Small intestine (tissue), 7 donors: ENCODE results near the gene POU2F3. TPM values are rescaled to one million over a fixed set of nuclear protein-coding genes. Genes with fewer than 3 reads are reported as not detected.

ENCODE experiments used
- DNase-seq, 2 donors: peaks; one replicate each; pipeline versions ENCODE4 v3.0.0 to v3.0.0-alpha.2; 2013
- FAIRE-seq: peaks from 2 replicates; lab custom pipeline; 2012; peaks lifted over from hg19 to GRCh38; lab: Jason Lieb, UNC
- H3K27ac ChIP-seq, 3 donors: one replicate each; pipeline ENCODE4 v1.5.1; 2013; ENCODE audit warnings: low read length in 2 of 3, mild to moderate bottlenecking in 2 of 3, control low read depth in 1 of 3, inconsistent platforms in 1 of 3, low read depth in 1 of 3, moderate library complexity in 1 of 3
- H3K27me3 ChIP-seq, 3 donors: one replicate each; pipeline ENCODE4 v1.6.1; 2013; ENCODE audit warnings: low read length in 3 of 3, inconsistent platforms in 1 of 3; ENCODE audit not compliant: control insufficient read depth in 3 of 3, insufficient read depth in 3 of 3
- H3K36me3 ChIP-seq, 3 donors: one replicate each; pipeline ENCODE4 v1.6.1; 2013; ENCODE audit warnings: low read length in 3 of 3, inconsistent platforms in 1 of 3, low read depth in 1 of 3, mild to moderate bottlenecking in 1 of 3, moderate library complexity in 1 of 3; ENCODE audit not compliant: control insufficient read depth in 3 of 3, insufficient read depth in 2 of 3
- H3K4me1 ChIP-seq, 3 donors: one replicate each; pipeline ENCODE4 v1.6.1; 2013; ENCODE audit warnings: low read length in 2 of 3, inconsistent platforms in 1 of 3, low read depth in 1 of 3, mild to moderate bottlenecking in 1 of 3, moderate library complexity in 1 of 3; ENCODE audit not compliant: control insufficient read depth in 3 of 3, insufficient read depth in 2 of 3
- H3K4me3 ChIP-seq, 3 donors: one replicate each; pipeline ENCODE4 v1.5.1; 2013; ENCODE audit warnings: low read length in 3 of 3, control low read depth in 1 of 3, inconsistent platforms in 1 of 3, low read depth in 1 of 3, mild to moderate bottlenecking in 1 of 3, moderate library complexity in 1 of 3
- H3K9me3 ChIP-seq, 2 donors: one replicate each; pipeline ENCODE4 v1.6.1; 2013; ENCODE audit warnings: low read depth in 1 of 2, low read length in 1 of 2; ENCODE audit not compliant: control insufficient read depth in 2 of 2, insufficient read depth in 1 of 2
- WGBS, 3 donors: extraction: QIAGEN DNeasy Blood & Tissue Kit; methylation state at CpG; one replicate each; pipeline ENCODE4 v1.1.7; 2013; 5-methylcytosine and 5-hydroxymethylcytosine counted together
- polyA plus RNA-seq, 4 donors: library from polyadenylated mRNA; stranded (reverse) in 3 of 4; unstranded in 1 of 4; fragments of 200-250 nt in 3 of 4; fragments of 120-200 nt in 1 of 4; gene quantifications; one replicate each; pipeline versions ENCODE4 v1.2.1 to v1.2.3, GENCODE V29; 2013
- donor health status: healthy with polysubstance abuse.
- donor health status: control.
- donor health status: control.
- donor health status: Bipolar disorder and iron deficiency.
- donor health status: healthy.

POU2F3 gene
- polyA plus RNA-seq, 4 donors = 1.0 to 1.6 (median 1.4) TPM

- H3K4me1 ChIP-seq = peaks cover 0 to 18% (median 7%) of the 10 kb centered on the region in 3 donors
- H3K4me3 ChIP-seq = peak within 1 kb of the TSS; percentile 37 to 63 (median 43)
- DNase-seq (peak; percentile 33 to 79), FAIRE-seq (no peak)
- peaks cover 0 to 4% (median 0%) of the 10 kb centered on the region in 3 donors for H3K27me3 ChIP-seq
- WGBS, 3 donors = 1 to 3% (median 1%) methylated on average over 76 to 84 of the region's 84 CpGs
- H3K36me3 ChIP-seq = peaks cover 0 to 6% (median 0%) of the 10 kb centered on the region in 3 donors
- no peaks in the 10 kb centered on the region for H3K9me3 ChIP-seq
- peak within 1 kb of the TSS in 2 of 3 donors; percentile 55 to 87 for H3K27ac ChIP-seq
These were observed 85.2 kb downstream of the POU2F3 start, which contains the start of gene TLCD5 for GRCh38 chr11:120324932-120325810. Gene TLCD5 (plus strand): TSS chr11:120325299. CDS start chr11:120327442, 2,143 bp downstream.

- Histone ChIP-seq H3K36me3 (peaks cover 0 to 7% (median 0%) of the 10 kb centered on the region in 3 donors), H3K9me3 (no peaks in the 10 kb centered on the region), H3K4me3 (no peak overlapping the region), H3K27me3 (peaks cover 0 to 4% (median 0%) of the 10 kb centered on the region in 3 donors), H3K4me1 (peaks cover 0 to 18% (median 7%) of the 10 kb centered on the region in 3 donors), H3K27ac (no peak overlapping the region)
- FAIRE-seq (no peak), DNase-seq (no peak)
- 55 to 60% (median 59%) methylated on average over 3 of the region's 3 CpGs for WGBS, 3 donors
These were observed 86.3 kb downstream of the POU2F3 start for GRCh38 chr11:120326228-120326627.

GRCh38 chr11:120326845-120327281, 86.9 kb downstream of the POU2F3 start:
- no peak for FAIRE-seq
- peak; percentile 78 to 84 for DNase-seq
- Histone ChIP-seq H3K4me3 (no peak overlapping the region), H3K4me1 (peaks cover 0 to 18% (median 10%) of the 10 kb centered on the region in 3 donors), H3K9me3 (no peaks in the 10 kb centered on the region), H3K36me3 (peaks cover 0 to 7% (median 0%) of the 10 kb centered on the region in 3 donors), H3K27ac (peak overlapping the region in 1 of 3 donors; percentile 11), H3K27me3 (peaks cover 0 to 4% (median 0%) of the 10 kb centered on the region in 3 donors)
- 6 to 31% (median 10%) methylated on average over 4 of the region's 4 CpGs for WGBS, 3 donors

- no peak overlapping the region for H3K4me3 ChIP-seq
- H3K36me3 ChIP-seq = peaks cover 0 to 7% (median 0%) of the 10 kb centered on the region in 3 donors
- H3K4me1 ChIP-seq = peaks cover 0 to 18% (median 10%) of the 10 kb centered on the region in 3 donors
- H3K9me3 ChIP-seq = no peaks in the 10 kb centered on the region
- H3K27me3 ChIP-seq = peaks cover 0 to 4% (median 0%) of the 10 kb centered on the region in 3 donors
- 58 to 89% (median 73%) methylated on average over 4 of the region's 4 CpGs for WGBS, 3 donors
- no peak for DNase-seq
- no peak for FAIRE-seq
- peak overlapping the region in 2 of 3 donors; percentile 11 to 53 for H3K27ac ChIP-seq
These were observed 87.4 kb downstream of the POU2F3 start for GRCh38 chr11:120327311-120327710.

- Histone ChIP-seq H3K27ac (no peak overlapping the region), H3K36me3 (peaks cover 0 to 7% (median 0%) of the 10 kb centered on the region in 3 donors), H3K4me1 (peaks cover 0 to 18% (median 10%) of the 10 kb centered on the region in 3 donors), H3K9me3 (no peaks in the 10 kb centered on the region), H3K4me3 (no peak overlapping the region), H3K27me3 (peaks cover 0 to 4% (median 0%) of the 10 kb centered on the region in 3 donors)
- DNase-seq (no peak), FAIRE-seq (no peak)
- 87 to 90% (median 88%) methylated on average over 3 of the region's 3 CpGs for WGBS, 3 donors
These were observed 89.6 kb downstream of the POU2F3 start for GRCh38 chr11:120329556-120329955.

- no peak overlapping the region for H3K27ac ChIP-seq
- FAIRE-seq (no peak), DNase-seq (no peak)
- peaks cover 0 to 7% (median 0%) of the 10 kb centered on the region in 3 donors for H3K36me3 ChIP-seq
- no peak overlapping the region for H3K4me3 ChIP-seq
- no peaks in the 10 kb centered on the region for H3K27me3 ChIP-seq
- 94 to 95% (median 94%) methylated on average over 6 of the region's 6 CpGs for WGBS, 3 donors
- peaks cover 0 to 18% (median 10%) of the 10 kb centered on the region in 3 donors for H3K4me1 ChIP-seq
- no peaks in the 10 kb centered on the region for H3K9me3 ChIP-seq
These were observed 90.1 kb downstream of the POU2F3 start for GRCh38 chr11:120330045-120330444.

GRCh38 chr11:120331301-120331996, 91.5 kb downstream of the POU2F3 start:
- Histone ChIP-seq H3K4me1 (peaks cover 0 to 10% (median 7%) of the 10 kb centered on the region in 3 donors), H3K27me3 (no peaks in the 10 kb centered on the region), H3K4me3 (no peak overlapping the region), H3K27ac (no peak overlapping the region), H3K9me3 (no peaks in the 10 kb centered on the region), H3K36me3 (peaks cover 0 to 7% (median 0%) of the 10 kb centered on the region in 3 donors)
- 8 to 43% (median 32%) methylated on average over 2 of the region's 2 CpGs for WGBS, 3 donors
- DNase-seq (no peak), FAIRE-seq (no peak)
